M059J (cell line): ENCODE data around the gene NMRK2. TPM values are rescaled to one million over a fixed set of nuclear protein-coding genes. Genes with fewer than 3 reads are reported as not detected.
A peak's percentile ranks its signal among the peaks of the same experiment; 100 is the strongest.
"Not testable (repeated sequence)": the region's sequence is repeated elsewhere in the genome, so short reads cannot be mapped to it uniquely, and the experiment has no call there.

Source experiments
- DNase-seq: peaks from one replicate; pipeline ENCODE4 v3.0.0-alpha.2; 2012; ENCODE audit warnings: low read depth
- total RNA-seq: library from RNA; depleted of rRNA; stranded (reverse); fragments of >200 nt; shearing (Covaris generic); gene quantifications from 2 replicates; pipeline ENCODE4 v1.2.3, GENCODE V29; 2014

The NMRK2 gene
- total RNA-seq, 1 experiment from 2014 or later: not detected

GRCh38 chr19:3964256-3965194, 31.7 kb downstream of the NMRK2 start:
- DNase-seq: no peak

GRCh38 chr19:3966051-3967017, 33.5 kb downstream of the NMRK2 start:
- no peak for DNase-seq

GRCh38 chr19:3967983-3968382, 35.1 kb downstream of the NMRK2 start:
- not testable (repeated sequence) for DNase-seq

GRCh38 chr19:3968556-3969434, 35.9 kb downstream of the NMRK2 start:
- DNase-seq: peak; percentile 100

- peak; percentile 95 for DNase-seq
Observed at GRCh38 chr19:3969435-3970312, 36.8 kb downstream of the NMRK2 start.

- DNase-seq: no peak
Observed at GRCh38 chr19:3970313-3970807, 37.5 kb downstream of the NMRK2 start.

GRCh38 chr19:3970808-3971598, 38.1 kb downstream of the NMRK2 start, which contains the start of gene DAPK3:
Gene DAPK3 (minus strand): TSS chr19:3971099. CDS start chr19:3969735, 1,364 bp downstream.
- DNase-seq: peak; percentile 98

GRCh38 chr19:3975144-3975543, 42.3 kb downstream of the NMRK2 start:
- DNase-seq: peak; percentile 26

GRCh38 chr19:3975637-3976087, 42.8 kb downstream of the NMRK2 start:
- DNase-seq: peak; percentile 24

- DNase-seq: peak; percentile 36
Observed at GRCh38 chr19:3976495-3977241, 43.8 kb downstream of the NMRK2 start.

GRCh38 chr19:3977242-3978143, 44.6 kb downstream of the NMRK2 start:
- no peak for DNase-seq

- DNase-seq: no peak
Observed at GRCh38 chr19:3978145-3978544, 45.3 kb downstream of the NMRK2 start.

- DNase-seq: no peak
Observed at GRCh38 chr19:3979289-3979673, 46.4 kb downstream of the NMRK2 start.

GRCh38 chr19:3979674-3980352, 46.9 kb downstream of the NMRK2 start:
- no peak for DNase-seq

- DNase-seq: no peak
Observed at GRCh38 chr19:3980353-3981251, 47.7 kb downstream of the NMRK2 start.

- DNase-seq: no peak
Observed at GRCh38 chr19:3981373-3981735, 48.5 kb downstream of the NMRK2 start.
